Neuron (in vitro differentiated cells): ENCODE measurements around the gene LMNTD2.

Experiments
- H2AFZ ChIP-seq: one replicate; pipeline ENCODE4 v1.6.1; 2013; ENCODE audit warnings: low read depth, mild to moderate bottlenecking, inconsistent platforms, low read length, moderate library complexity
- H3K27me3 ChIP-seq: one replicate; pipeline ENCODE4 v1.6.1; 2013; ENCODE audit warnings: low read length; ENCODE audit not compliant: insufficient read depth
- H3K36me3 ChIP-seq: one replicate; pipeline ENCODE4 v1.6.1; 2013; ENCODE audit warnings: low read length; ENCODE audit not compliant: insufficient read depth
- H3K4me1 ChIP-seq: one replicate; pipeline ENCODE4 v1.6.1; 2013; ENCODE audit warnings: low read length; ENCODE audit not compliant: insufficient read depth
- H3K4me3 ChIP-seq: 2 replicates; pipeline ENCODE4 v1.5.1; 2013; ENCODE audit warnings: mild to moderate bottlenecking, low read length, moderate library complexity
- H3K9me3 ChIP-seq: one replicate; pipeline ENCODE4 v1.6.1; 2013; ENCODE audit warnings: low read length

LMNTD2 gene

DNA sequence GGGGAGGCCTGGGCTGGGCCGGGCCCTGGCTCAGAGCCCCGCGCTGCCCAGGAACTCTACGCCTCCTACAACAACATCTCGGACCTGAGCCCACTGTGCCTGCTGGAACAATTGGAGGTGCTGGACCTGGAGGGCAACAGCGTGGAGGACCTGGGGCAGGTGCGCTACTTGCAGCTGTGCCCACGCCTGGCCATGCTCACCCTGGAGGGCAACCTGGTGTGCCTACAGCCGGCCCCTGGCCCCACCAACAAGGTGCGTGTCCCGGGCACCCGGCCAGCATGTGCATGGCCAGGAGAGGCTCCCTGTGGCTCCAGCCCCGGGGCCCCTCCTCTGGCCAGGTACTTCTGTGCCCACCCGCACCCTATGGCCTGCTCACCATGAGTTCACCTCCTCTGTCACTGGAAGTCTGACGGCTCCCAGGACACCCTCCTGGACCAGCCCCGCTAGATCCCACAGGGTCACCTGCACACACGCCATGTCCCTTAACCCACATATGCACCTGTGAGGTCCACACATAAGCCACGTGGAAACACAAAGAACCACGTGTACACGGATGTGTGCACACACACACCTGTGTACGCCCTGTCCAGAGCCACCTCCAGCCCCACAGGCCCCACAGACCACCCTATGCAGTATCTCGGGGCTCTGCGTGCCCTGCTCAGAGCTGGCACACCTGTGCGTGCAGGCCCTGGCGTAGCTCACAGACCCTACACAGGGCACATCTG is 10.4 kb downstream of the LMNTD2 start:
- H2AFZ ChIP-seq: no peak overlapping the region
- no peaks in the 10 kb centered on the region for H3K9me3 ChIP-seq
- H3K4me3 ChIP-seq: no peak overlapping the region
- H3K27me3 ChIP-seq: no peaks in the 10 kb centered on the region
- no peaks in the 10 kb centered on the region for H3K36me3 ChIP-seq
- H3K4me1 ChIP-seq: peaks cover 9% of the 10 kb centered on the region

DNA sequence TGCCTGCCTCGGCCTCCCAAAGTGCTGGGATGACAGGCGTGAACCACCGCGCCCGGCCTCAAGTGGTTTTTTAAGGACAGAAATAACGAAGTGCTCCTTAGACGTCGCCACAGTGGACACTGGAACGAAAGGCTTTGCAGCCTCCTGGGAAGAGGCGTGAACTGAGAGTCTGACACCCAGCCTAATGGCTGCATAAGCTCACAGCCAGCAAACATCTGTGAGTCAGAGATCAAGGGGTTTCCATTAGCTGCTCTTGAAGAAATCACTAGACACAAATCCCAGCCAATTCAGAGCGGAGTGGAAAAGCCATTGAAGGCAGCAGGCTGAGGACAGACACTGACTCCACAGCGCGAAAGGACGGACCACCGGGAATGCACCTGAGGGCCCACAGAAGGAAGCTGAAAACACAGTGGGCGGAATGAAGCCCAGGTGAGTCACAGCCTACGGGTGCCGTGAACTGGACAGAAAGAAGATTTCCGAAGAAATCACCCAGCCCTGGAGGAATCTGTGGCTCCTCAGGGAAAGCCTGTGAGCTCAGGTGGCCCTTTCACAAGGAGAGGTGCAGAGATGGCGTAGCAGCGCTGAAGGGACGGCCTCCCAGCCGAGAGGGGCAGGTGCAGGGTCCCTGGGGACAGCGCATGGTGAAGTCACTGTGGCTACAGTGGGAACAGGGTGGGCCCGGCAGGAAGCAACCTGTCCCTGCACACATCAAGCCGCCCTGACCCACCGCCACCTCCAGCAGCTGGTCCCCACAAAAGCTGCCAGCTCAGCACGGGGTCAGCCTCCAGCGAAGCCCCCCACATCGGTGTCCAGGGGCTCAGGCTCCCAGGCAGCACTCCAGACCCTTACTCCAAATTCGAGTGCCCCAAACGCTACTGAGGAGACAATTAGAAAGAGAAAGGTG is 11.6 kb downstream of the LMNTD2 start:
- peaks cover 3% of the 10 kb centered on the region for H3K4me1 ChIP-seq
- H2AFZ ChIP-seq: no peak overlapping the region
- H3K27me3 ChIP-seq: no peaks in the 10 kb centered on the region
- H3K9me3 ChIP-seq: no peaks in the 10 kb centered on the region
- no peak overlapping the region for H3K4me3 ChIP-seq
- no peaks in the 10 kb centered on the region for H3K36me3 ChIP-seq

DNA sequence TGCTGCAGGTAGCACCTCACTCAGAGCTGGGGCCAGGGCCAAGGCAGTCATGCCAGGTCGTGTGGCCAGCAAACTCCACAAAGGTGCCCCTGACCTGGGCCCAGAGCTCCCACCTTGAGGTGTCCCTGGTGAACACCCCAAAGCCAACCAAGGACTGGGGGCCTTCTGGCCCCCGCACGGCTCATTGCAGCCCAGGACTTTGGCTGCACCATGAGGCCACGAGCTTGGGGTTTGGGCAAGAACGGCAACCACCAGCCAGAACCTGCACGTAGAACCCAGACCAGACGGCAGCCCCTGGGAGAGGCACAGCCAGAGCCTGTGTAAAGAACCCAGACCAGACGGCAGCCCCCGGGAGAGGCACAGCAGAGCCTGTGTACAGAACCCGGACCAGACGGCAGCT is 15.4 kb downstream of the LMNTD2 start:
- H3K27me3 ChIP-seq: no peaks in the 10 kb centered on the region
- no peaks in the 10 kb centered on the region for H3K9me3 ChIP-seq
- no peak overlapping the region for H3K4me3 ChIP-seq
- no peaks in the 10 kb centered on the region for H3K36me3 ChIP-seq
- H3K4me1 ChIP-seq: peaks cover 6% of the 10 kb centered on the region
- H2AFZ ChIP-seq: no peak overlapping the region

DNA sequence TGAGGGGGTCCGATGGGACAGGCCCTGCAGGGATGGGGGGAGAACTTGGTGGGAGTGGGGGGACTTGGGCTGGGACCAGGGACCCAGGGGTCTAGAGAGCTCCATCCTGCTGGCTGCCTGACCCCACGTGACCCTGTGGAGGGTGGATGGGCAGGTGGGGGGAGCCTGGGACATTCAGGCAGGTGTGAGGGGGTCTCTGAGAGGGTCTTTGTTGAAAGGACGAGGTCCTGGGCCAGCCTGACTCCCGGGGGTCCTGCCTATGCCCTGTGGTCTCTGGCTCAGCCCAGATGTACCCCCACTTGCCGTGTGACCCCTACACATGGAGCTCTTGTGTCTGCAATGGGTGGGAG is 15.7 kb downstream of the LMNTD2 start:
- H2AFZ ChIP-seq: no peak overlapping the region
- no peak overlapping the region for H3K4me3 ChIP-seq
- H3K36me3 ChIP-seq: no peaks in the 10 kb centered on the region
- no peaks in the 10 kb centered on the region for H3K9me3 ChIP-seq
- peaks cover 6% of the 10 kb centered on the region for H3K4me1 ChIP-seq
- H3K27me3 ChIP-seq: no peaks in the 10 kb centered on the region

DNA sequence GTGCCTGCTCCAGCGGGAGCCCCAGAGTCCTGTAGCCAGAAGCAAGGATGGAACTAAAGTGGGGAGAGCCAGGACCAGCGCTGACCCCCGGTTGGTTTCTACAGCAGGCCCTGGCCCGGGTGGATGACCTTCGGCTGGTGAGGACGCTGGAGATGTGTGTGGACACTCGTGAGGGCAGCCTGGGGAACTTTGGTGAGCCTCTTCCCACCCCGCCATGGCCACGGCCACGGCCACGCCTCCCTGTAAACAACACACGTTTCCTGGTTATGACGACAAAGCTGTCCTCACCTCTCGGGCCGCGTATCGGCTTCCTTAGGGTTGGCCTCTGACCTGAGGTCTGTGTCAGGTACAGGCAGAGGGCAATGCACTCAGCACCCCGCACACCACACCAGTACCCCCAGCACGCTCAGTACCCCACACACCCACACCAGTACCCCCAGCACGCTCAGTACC is 19.1 kb downstream of the LMNTD2 start:
- H3K27me3 ChIP-seq: no peaks in the 10 kb centered on the region
- no peaks in the 10 kb centered on the region for H3K36me3 ChIP-seq
- H2AFZ ChIP-seq: no peak overlapping the region
- no peak overlapping the region for H3K4me3 ChIP-seq
- peaks cover 16% of the 10 kb centered on the region for H3K4me1 ChIP-seq
- no peaks in the 10 kb centered on the region for H3K9me3 ChIP-seq

DNA sequence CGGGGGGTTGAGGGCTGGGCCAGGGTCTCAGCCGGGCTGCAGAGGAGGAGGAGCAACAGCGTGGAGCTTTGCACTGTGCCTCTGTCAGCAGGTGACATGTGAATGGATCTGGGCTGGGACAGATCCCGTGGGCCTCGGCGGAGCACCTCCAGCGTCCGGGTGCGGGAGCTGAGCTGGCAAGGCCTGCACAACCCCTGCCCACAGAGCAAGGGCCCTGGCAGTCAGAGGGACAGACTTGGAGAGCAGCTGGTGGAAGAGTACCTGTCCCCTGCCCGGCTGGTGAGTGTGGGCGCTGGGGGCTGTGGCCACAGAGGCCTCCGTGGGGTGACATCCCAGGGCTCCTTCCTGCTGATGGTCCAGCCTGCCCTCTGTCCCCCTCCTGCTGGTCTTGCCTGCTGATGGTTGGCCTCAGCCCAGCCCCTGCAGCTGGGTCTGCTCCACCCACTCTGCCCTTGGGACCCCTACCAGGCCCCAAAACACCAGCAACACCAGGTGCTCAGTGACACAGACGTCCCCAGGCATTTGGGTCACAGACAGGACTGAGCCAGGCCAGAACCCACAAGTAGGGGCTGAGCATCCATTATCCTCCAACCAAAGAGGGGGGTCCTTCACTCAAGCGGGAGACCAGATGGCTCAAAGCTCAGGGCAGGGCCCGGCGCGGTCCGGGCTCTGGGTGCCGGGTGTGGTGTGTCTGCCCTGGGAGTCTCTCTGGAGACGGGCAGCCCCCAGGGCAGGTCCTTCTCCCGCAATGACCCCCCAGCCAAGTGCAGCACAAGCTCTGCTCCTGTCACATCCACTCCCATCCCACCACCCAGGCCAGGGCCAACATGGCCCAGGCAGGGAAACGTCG is 19.7 kb downstream of the LMNTD2 start:
- no peak overlapping the region for H3K4me3 ChIP-seq
- peaks cover 16% of the 10 kb centered on the region for H3K4me1 ChIP-seq
- no peaks in the 10 kb centered on the region for H3K27me3 ChIP-seq
- H2AFZ ChIP-seq: no peak overlapping the region
- no peaks in the 10 kb centered on the region for H3K9me3 ChIP-seq
- no peaks in the 10 kb centered on the region for H3K36me3 ChIP-seq

DNA sequence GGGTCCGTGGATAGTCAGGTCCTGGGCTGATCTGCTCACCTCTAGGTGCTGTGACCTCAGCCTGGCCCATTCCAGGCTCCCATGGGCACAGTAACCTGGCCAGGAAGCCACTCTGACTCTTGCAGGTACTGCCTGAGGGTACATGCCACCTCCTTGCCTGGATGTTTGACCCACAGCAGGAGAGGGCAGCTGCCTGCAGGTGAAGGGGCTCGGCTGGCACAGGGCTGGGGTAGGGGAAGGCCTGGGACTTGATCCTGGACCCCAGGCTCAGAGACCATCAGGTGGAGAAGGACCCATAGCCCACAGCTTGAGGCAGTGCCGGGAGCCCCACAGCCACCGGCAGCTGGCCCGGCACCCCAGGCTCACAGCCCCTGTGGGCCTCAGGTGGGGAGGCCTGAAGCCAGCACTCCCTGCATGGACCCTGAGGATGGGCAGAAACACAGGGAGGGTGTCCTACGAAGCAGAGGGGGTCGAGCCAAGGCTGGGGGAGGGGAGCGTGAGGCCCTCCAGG is 20.5 kb downstream of the LMNTD2 start:
- H3K9me3 ChIP-seq: no peaks in the 10 kb centered on the region
- H3K36me3 ChIP-seq: no peaks in the 10 kb centered on the region
- H3K27me3 ChIP-seq: no peaks in the 10 kb centered on the region
- no peak overlapping the region for H3K4me3 ChIP-seq
- peaks cover 16% of the 10 kb centered on the region for H3K4me1 ChIP-seq
- H2AFZ ChIP-seq: no peak overlapping the region

DNA sequence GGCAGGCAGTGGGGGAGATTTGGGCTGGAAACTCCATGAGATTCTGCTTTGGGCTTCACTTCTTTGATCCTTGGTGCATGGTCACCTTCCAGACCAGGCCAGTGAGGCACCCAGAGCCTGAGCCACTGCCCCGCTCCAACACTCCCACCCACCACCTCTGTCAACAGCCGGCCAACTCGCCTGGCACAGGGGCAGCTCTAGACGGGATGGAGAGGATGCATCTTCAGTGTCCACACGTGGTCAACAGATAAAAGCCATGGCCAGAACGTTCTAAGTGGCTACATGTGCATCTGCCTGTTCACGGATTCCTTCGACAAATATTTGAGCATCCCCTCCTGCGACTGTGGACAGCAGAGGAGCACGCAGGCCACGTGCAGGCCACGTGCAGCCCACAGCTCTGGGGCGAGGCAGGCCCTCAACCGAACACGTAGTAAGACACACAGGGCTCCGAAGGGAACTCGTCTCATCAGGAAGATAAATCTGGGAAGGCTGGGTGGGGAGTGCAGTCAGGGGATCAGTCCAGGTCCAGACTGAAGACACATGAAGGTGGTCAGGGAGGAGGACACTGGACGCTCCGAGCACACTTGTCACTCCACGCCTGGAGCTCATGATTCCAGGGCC is 22.0 kb downstream of the LMNTD2 start:
- Histone ChIP-seq H3K9me3 (no peaks in the 10 kb centered on the region), H3K4me1 (peaks cover 24% of the 10 kb centered on the region), H3K27me3 (no peaks in the 10 kb centered on the region), H3K36me3 (peaks cover 3% of the 10 kb centered on the region), H3K4me3 (no peak overlapping the region), H2AFZ (no peak overlapping the region)

DNA sequence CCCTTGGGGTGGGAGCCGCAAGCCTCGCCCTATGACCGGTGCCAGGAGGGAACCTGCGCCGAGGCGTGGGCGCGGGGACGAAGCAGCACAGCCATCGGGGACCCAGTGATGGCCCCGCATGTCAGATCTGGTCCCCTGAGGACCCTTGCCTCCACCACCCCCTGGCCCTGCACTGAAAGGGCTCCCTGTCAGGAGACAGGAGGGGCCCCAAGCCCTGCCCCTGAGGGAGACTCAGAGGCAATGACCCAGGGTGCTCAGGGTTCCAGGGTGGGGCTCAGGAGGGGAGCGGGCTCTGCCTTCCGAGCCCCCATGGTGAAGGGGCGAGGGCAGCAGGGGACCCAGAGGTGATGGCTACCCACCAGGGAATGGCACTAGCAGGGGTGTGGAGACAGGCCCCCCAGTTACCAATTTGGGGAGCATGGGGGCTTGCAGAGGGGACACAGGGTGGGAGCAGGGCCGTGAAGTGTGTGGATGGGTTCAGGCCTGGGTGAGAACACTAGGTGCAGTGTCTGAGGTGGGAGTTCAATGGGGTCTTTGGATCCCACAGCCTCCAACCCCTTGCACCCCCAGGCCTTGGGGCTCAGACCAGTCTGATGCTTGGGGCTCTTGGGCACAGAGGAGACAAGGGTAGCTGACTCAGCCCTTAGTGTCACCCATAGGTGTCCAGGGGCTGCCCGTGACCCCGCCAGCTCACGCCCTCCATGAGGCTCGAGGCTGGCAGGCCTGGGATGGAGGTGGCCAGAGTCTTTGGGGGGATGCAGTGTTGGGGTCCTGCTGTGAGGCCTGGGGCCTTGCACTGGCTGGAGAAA is 22.7 kb downstream of the LMNTD2 start:
- H3K4me3 ChIP-seq: peak overlapping the region; percentile 13
- H3K9me3 ChIP-seq: no peaks in the 10 kb centered on the region
- H3K27me3 ChIP-seq: no peaks in the 10 kb centered on the region
- H3K36me3 ChIP-seq: peaks cover 10% of the 10 kb centered on the region
- H2AFZ ChIP-seq: no peak overlapping the region
- peaks cover 24% of the 10 kb centered on the region for H3K4me1 ChIP-seq

DNA sequence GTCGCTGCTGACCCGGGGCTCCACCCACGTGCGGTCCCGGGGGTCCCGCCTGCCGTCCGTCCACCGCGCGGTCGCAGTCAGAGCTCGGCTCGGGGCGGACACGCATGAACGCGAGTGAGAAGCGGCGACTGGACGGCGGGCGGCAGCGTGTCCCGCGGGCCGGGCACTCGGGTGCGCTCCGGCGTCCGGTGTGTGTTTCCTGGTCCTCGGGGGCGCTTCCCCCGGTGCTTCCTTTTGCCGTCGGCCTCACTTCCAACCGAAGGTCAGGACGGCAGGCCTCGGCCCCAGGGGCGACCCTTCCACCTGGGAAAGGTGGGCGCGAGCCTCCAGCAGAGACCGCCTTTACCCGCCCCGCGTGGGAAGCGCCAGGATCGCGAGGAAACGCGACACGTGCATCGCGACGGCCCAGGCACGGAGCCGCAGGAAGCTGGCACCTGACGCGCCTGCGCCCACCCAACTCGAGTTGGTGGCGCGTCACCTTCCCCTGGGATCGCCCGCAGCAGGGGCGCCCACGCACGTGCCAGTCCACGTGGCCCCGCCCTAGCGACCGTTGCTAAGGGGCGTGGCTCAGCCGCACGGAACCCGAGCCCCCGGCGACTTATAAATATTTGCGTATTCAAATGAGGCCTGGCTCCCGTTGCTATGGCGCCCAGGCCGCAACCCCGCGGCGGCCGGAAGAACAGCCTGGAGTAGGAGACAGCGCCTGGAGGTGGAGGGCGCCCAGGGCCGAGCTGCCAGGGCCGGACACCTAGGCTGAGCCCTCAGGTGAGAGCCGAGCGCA is 23.5 kb downstream of the LMNTD2 start, which contains the start of gene LRRC56:
LRRC56 (plus strand) TSS at position 687 of the 781 bp plus-strand sequence. CDS start 3,158 bp downstream, outside the sequence.
- Histone ChIP-seq H3K27me3 (no peaks in the 10 kb centered on the region), H3K4me1 (peaks cover 24% of the 10 kb centered on the region), H3K9me3 (no peaks in the 10 kb centered on the region), H3K4me3 (peak within 1 kb of the TSS; percentile 91), H3K36me3 (peaks cover 18% of the 10 kb centered on the region), H2AFZ (no peak within 1 kb of the TSS)
